SU-DHL-6 (cell line): ENCODE measurements around the gene AMZ2.
"Not testable (repeated sequence)": the region's sequence is repeated elsewhere in the genome, so short reads cannot be mapped to it uniquely, and the experiment has no call there.

ENCODE experiments used
- H2AFZ ChIP-seq: fragments of 200-600 bp; sonication (generic); 2 replicates; pipeline ENCODE4 v1.6.1; 2014; ENCODE audit warnings: low read depth, mild to moderate bottlenecking, moderate library complexity, mixed read lengths, antibody characterized with exemption, low read length; ENCODE audit not compliant: severe bottlenecking
- H3F3A ChIP-seq: fragments of 200-600 bp; shearing (Covaris generic); 2 replicates; pipeline ENCODE4 v1.6.0; 2016; ENCODE audit warnings: antibody characterized with exemption, mild to moderate bottlenecking; ENCODE audit not compliant: insufficient read depth
- H3K27ac ChIP-seq: fragments of 200-600 bp; sonication (generic); 2 replicates; pipeline ENCODE4 v1.5.1; 2016; ENCODE audit warnings: low read depth, mild to moderate bottlenecking, low read length, moderate library complexity, mixed read lengths
- H3K27me3 ChIP-seq: fragments of 200-600 bp; sonication (generic), shearing (Covaris generic); 2 replicates; pipeline ENCODE4 v1.6.0; 2014; ENCODE audit warnings: mild to moderate bottlenecking, low read length
- H3K36me3 ChIP-seq: fragments of 200-600 bp; sonication (generic); 2 replicates; pipeline ENCODE4 v1.6.1; 2014; ENCODE audit warnings: mild to moderate bottlenecking, low read length, mixed read lengths
- H3K4me2 ChIP-seq: fragments of 300-600, 200-600 bp; shearing (Covaris generic), sonication (generic); 2 replicates; pipeline ENCODE4 v1.6.0; 2014; ENCODE audit warnings: low read length, low read depth, mild to moderate bottlenecking; ENCODE audit not compliant: poor library complexity, severe bottlenecking
- H3K4me3 ChIP-seq: fragments of 200-600 bp; sonication (generic); 2 replicates; pipeline ENCODE4 v1.5.1; 2014; ENCODE audit warnings: antibody characterized with exemption, low read length, mild to moderate bottlenecking, mixed read lengths; ENCODE audit not compliant: insufficient read depth, poor library complexity, severe bottlenecking
- H3K79me2 ChIP-seq: fragments of 200-600 bp; sonication (generic); 2 replicates; pipeline ENCODE4 v1.6.1; 2014; ENCODE audit warnings: mild to moderate bottlenecking, low read length, moderate library complexity; ENCODE audit not compliant: insufficient read depth
- H3K9ac ChIP-seq: fragments of 200-600 bp; sonication (generic); 2 replicates; pipeline ENCODE4 v1.7.0; 2014; ENCODE audit warnings: mild to moderate bottlenecking, low read length
- H3K9me2 ChIP-seq: fragments of 200-600 bp; sonication (generic); replicated peaks from 2 replicates; pipeline ENCODE4 v1.6.1; 2014; ENCODE audit warnings: low read length; ENCODE audit not compliant: insufficient read depth
- H3K9me3 ChIP-seq: fragments of 200-600 bp; sonication (generic); 2 replicates; pipeline ENCODE4 v1.6.1; 2014; ENCODE audit warnings: low read length, mixed read lengths; ENCODE audit not compliant: insufficient read depth
- H4K20me1 ChIP-seq: fragments of 200-600 bp; sonication (generic); 2 replicates; pipeline ENCODE4 v1.6.1; 2014; ENCODE audit warnings: low read depth, mild to moderate bottlenecking, antibody characterized with exemption, low read length, moderate library complexity, mixed read lengths
- CTCF ChIP-seq: fragments of 200-600 bp; sonication (generic); IDR thresholded peaks from one replicate; pipeline ENCODE4 v1.5.1; 2017; ENCODE audit warnings: antibody characterized with exemption, mild to moderate bottlenecking, low read length, moderate library complexity; ENCODE audit not compliant: insufficient read depth, poor library complexity, severe bottlenecking
- EZH2phosphoT487 ChIP-seq: fragments of 200-600 bp; sonication (generic), shearing (Covaris generic); conservative IDR thresholded peaks from 2 replicates; pipeline ENCODE4 v1.6.1; 2018; ENCODE audit warnings: mild to moderate bottlenecking, antibody characterized with exemption, low read length, moderate library complexity, mixed read lengths

AMZ2 gene

GRCh38 chr17:68229619-68230018, 18.2 kb upstream of the AMZ2 start:
- no peaks in the 10 kb centered on the region for H4K20me1 ChIP-seq
- H3K79me2 ChIP-seq = peaks cover 48% of the 10 kb centered on the region; the same call in 1 of the 2 replicates
- H3K9me2 ChIP-seq = no peaks in the 10 kb centered on the region
- no peaks in the 10 kb centered on the region for H3K36me3 ChIP-seq
- peaks cover 33% of the 10 kb centered on the region for H3F3A ChIP-seq
- H2AFZ ChIP-seq = no peak overlapping the region
- no peak overlapping the region for H3K4me2 ChIP-seq
- H3K4me3 ChIP-seq = no peak overlapping the region
- peak overlapping the region; percentile 95 for H3K27ac ChIP-seq
- no peaks in the 10 kb centered on the region for H3K9me3 ChIP-seq
- H3K27me3 ChIP-seq = no peaks in the 10 kb centered on the region
- TF ChIP-seq EZH2phosphoT487 (no peak), CTCF (no peak)
- peak overlapping the region; percentile 52; the same call in 1 of the 2 replicates for H3K9ac ChIP-seq

- peaks cover 38% of the 10 kb centered on the region; the same call in 1 of the 2 replicates for H3K79me2 ChIP-seq
- H3K9me2 ChIP-seq = not testable (repeated sequence)
Measured at GRCh38 chr17:68231131-68231530, 16.7 kb upstream of the AMZ2 start.

GRCh38 chr17:68231541-68231940, 16.3 kb upstream of the AMZ2 start:
- no peaks in the 10 kb centered on the region for H3K9me3 ChIP-seq
- TF ChIP-seq EZH2phosphoT487 (no peak), CTCF (no peak)
- H3K79me2 ChIP-seq = peaks cover 35% of the 10 kb centered on the region; the same call in 1 of the 2 replicates
- H3F3A ChIP-seq = peaks cover 29% of the 10 kb centered on the region
- no peak overlapping the region for H2AFZ ChIP-seq
- peak overlapping the region; percentile 58 for H3K27ac ChIP-seq
- no peak overlapping the region for H3K9ac ChIP-seq
- no peaks in the 10 kb centered on the region for H3K36me3 ChIP-seq
- H3K4me2 ChIP-seq = no peak overlapping the region
- H3K9me2 ChIP-seq = no peaks in the 10 kb centered on the region
- no peak overlapping the region for H3K4me3 ChIP-seq
- H3K27me3 ChIP-seq = no peaks in the 10 kb centered on the region
- H4K20me1 ChIP-seq = no peaks in the 10 kb centered on the region

More at GRCh38 chr17:68231131-68231530, 16.7 kb upstream of the AMZ2 start:
- Histone ChIP-seq H3K27ac (peak overlapping the region; percentile 58), H3F3A (peaks cover 26% of the 10 kb centered on the region)
- H3K4me3 ChIP-seq, H4K20me1 ChIP-seq, H2AFZ ChIP-seq, H3K4me2 ChIP-seq, H3K9me3 ChIP-seq, H3K9ac ChIP-seq, H3K27me3 ChIP-seq, H3K36me3 ChIP-seq: not testable (repeated sequence)

GRCh38 chr17:68232741-68233140, 15.1 kb upstream of the AMZ2 start:
- H3K4me3 ChIP-seq, H3K4me2 ChIP-seq, H3K9me3 ChIP-seq, H3K9me2 ChIP-seq, H3K36me3 ChIP-seq, H3K9ac ChIP-seq, H2AFZ ChIP-seq, H4K20me1 ChIP-seq, H3K27me3 ChIP-seq: not testable (repeated sequence)
- Histone ChIP-seq H3F3A (peaks cover 41% of the 10 kb centered on the region), H3K79me2 (peaks cover 29% of the 10 kb centered on the region; the same call in 1 of the 2 replicates), H3K27ac (peak overlapping the region; percentile 58; the same call in 1 of the 2 replicates)

- H2AFZ ChIP-seq, H3K36me3 ChIP-seq, H3K9me3 ChIP-seq, H3K4me3 ChIP-seq, H4K20me1 ChIP-seq, H3K27me3 ChIP-seq, H3K9me2 ChIP-seq: not testable (repeated sequence)
- peak overlapping the region; percentile 54 for H3K9ac ChIP-seq
- H3K4me2 ChIP-seq = peak overlapping the region; percentile 79
- H3K27ac ChIP-seq = peak overlapping the region; percentile 99
- peaks cover 18% of the 10 kb centered on the region; the same call in 1 of the 2 replicates for H3K79me2 ChIP-seq
- H3F3A ChIP-seq = peaks cover 57% of the 10 kb centered on the region
Measured at GRCh38 chr17:68234726-68235335, 13.0 kb upstream of the AMZ2 start.

GRCh38 chr17:68235336-68235791, 12.5 kb upstream of the AMZ2 start:
- H3K27ac ChIP-seq = peak overlapping the region; percentile 99

More at GRCh38 chr17:68235336-68235791, 12.5 kb upstream of the AMZ2 start:
- H3K4me2 ChIP-seq = peak overlapping the region; percentile 79
- not testable (repeated sequence) for H3K4me3 ChIP-seq, H3K9me2 ChIP-seq, H2AFZ ChIP-seq, H3K9me3 ChIP-seq, H3K27me3 ChIP-seq, H4K20me1 ChIP-seq, H3K36me3 ChIP-seq
- peaks cover 62% of the 10 kb centered on the region for H3F3A ChIP-seq
- H3K9ac ChIP-seq = peak overlapping the region; percentile 54
- peaks cover 21% of the 10 kb centered on the region; the same call in 1 of the 2 replicates for H3K79me2 ChIP-seq
